ENCODE results near the gene CHAD.
A peak's percentile ranks its signal among the peaks of the same experiment; 100 is the strongest.
"Not testable (repeated sequence)": the region's sequence is repeated elsewhere in the genome, so short reads cannot be mapped to it uniquely, and the experiment has no call there.

The CHAD gene

DNA sequence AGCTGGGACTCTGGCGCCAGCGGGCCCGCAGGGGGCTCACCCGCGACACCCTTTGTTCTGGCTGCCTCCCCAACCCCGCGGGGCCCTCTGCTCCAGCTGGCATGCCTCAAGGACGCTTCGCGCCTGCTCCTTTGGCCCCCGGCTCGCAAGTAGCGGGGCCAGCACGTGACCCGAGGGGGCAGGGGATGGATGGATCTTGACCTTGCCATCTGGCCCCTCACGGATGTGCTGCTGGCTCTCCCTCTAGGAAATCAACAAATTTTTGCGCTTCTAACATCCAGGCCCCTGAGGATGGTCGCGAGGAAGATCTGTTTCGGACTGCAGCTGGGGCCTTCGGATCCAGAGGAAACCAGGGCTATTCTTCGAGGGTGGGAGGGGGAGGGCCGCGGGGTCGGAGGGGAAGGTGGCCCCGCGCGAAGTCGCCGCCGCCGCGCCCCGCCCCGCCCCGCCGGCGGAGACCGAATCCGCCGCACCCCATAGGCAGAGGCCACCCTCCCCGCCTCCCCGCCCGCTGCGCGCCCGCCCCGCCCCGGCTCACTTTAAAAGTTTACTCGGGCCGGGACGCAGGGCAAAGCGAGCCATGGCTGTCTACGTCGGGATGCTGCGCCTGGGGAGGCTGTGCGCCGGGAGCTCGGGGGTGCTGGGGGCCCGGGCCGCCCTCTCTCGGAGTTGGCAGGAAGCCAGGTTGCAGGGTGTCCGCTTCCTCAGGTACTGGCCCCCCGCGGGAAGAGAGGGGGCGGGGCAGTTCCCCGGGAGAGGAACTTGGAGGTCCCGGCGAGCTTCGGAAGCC, 42.8 kb downstream of the CHAD start, which contains the start of gene ACSF2:
ACSF2 (plus strand) TSS at position 537 of the 790 bp plus-strand sequence; CDS start at position 581, 44 bp downstream.
- DNase-seq: peak; percentile 67

DNA sequence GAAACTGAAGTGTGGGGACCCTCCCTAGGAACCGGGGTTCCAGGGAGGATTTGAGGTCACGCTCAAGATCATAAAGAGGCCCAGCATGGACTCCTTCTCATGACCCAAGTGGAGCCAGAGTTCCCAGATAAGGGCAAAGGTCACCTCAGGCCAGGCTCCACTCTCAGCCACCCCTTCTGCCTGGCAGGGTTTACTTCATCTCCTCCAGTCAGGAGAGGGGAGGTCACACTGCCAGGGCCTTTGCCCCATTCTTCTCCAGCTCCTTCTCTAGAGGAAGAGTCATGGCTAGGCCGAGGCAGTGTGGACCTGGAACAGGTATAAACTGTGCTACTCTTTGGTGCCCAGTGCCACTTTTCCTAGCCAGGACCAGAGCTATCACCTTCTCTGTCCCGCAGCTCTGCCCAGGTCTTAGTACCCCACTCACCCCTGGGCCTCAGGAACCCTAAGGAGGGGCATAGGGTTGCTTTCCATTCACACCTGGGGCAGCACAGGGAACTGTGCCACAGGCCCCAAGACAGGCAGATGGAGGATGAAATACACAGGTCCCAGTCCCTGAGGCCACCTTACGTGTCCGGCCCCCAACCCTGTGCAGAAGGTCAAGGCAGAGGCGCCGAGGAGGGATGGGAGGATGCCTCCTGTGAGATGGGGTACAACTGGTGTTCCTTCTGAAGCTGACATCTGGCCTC, 43.5 kb downstream of the CHAD start:
- DNase-seq: no peak

DNA sequence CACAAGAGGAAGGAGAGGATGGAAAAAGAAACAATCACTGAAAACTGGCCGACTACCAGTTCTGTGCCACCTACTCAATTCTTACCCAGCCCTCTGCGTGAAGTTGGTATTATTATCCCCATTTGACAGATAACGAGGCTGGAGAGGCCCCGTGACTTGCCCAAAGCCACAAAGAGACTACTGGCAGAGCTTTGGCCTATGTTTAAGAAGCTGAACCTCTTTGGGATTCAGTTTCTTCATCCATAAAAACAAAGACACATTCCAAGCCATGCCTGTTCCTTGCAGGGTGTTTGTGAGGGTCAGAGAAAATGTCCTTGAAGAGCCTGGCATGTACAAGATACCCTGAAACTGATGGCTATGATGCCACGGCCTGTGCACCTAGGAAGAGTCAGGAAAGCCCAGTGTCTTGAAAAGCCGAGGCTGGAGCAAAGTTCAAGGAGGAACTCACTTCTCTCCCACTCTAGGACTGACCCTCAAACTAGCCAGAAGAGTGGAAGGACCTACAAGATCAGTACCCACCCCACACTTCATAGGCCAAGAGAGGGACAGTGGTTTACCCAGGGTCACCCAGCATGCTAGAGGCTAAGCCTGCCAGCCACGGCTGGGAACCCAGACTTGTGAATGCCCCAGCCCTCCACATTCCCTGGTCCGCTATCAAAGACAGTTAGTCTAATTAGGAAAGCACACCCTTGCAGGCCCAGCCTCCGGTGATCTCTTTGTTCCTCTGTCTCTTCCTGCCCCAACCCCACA, 44.3 kb downstream of the CHAD start:
- DNase-seq: no peak

DNA sequence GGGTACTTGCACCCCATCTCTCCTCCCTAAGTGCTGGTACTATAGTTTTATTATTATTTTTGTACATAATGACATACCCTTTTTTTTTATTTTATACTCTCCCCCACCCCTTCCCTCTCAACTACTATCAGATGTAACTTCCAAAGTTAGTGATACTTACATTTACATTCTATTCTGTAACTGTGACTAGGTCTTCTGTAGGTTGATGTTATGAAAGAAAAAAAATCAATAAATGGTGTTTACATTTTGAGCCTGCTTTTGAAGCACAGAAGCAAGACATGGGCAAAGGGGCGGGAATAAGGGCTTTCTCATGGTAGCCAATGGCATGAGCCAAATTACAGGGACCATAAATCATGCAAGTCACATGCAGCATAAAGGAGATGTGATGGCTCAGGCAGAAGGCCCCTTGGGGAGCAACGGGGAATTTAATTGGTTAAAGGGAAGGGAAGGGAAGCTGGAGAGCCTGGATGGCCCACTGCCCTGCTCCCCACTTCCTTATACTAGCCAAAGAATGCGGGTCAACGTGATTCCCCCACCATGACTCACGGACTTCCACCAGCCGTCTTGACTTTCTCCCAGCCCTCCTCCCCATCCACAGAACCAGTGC, 45.0 kb downstream of the CHAD start:
- no peak for DNase-seq

DNA sequence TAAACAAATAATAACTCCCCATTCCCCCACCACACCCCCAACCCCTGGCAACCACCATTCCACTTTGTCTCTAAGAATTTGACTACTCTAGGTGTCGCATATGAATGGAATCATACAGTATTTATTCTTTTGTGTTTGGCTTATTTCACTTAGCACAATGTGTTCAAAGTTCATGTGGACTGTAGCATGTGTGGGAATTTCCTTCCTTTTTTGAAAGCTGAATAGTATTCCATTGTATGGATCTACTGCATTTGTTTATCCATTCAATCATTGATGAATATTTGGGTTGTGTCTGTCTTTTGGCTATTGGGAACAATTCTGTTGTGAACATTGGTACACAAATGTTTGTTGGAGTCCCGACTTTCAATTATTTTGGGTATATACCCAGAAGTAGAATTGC, 45.9 kb downstream of the CHAD start:
- DNase-seq: no peak

DNA sequence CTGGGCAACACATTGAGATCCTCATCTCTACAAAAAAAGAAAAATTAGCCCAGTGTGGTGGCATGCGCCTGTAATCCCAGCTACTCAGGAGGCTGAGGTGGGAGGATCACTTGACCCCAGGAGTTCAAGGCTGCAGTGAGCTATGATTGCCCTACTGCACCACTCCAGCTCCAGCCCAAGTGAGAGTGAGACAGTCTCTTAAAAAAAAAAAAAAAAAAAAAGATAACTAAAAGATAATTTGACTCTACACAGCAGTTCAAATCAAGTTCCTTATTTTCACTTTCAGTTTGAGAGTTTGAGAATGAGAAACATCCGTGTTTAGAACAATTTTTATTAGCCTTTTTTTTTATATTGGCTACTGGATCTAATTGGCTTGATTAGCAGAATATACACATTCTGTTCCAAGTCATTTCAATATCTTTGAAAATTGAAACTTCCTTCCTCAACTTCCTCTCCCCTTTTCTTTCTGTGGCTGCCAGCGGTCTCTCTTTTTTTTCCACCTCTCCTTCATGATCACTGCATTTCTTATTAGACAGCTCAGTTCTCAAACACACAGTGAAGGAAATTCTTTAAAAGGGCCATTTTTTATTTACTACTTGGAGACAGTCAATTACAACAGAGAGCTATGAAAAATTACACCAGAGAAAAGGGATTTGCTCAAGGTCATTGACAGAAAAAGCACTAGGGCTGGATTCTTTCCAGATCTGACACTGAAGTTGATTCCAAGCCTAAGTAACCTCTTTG, 47.2 kb downstream of the CHAD start:
- DNase-seq: no peak

DNA sequence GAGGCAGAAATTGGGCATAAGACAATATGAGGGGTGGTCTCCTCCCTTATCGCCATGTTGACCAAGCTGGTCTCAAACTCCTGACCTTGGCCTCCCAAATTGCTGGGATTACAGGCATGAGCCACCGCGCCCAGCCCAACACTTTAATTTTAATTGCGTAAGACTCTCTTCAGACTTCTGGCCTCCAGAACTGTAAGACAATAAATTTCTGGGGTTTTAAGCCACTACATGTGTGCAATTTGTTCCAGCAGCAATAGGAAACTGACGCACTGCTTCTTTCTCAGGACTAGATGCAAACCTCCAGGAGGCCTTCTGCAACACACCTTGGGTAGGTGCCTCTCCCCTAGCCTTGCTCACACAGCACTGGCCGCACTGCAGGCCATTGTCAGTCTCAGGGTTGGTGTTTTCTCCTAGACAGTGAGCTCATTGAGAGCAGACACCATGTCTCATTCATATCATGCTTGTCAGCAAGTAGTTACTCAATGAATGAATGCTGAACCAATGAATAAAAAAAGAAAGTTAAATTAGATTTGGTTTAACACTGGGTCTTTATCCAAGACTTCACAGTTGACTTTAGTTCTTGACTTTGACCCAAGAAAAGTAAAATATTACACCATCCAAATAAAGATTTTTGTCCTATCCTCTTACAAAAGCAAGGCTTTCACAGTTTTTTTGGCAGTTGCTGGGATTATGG, 48.1 kb downstream of the CHAD start:
- no peak for DNase-seq

DNA sequence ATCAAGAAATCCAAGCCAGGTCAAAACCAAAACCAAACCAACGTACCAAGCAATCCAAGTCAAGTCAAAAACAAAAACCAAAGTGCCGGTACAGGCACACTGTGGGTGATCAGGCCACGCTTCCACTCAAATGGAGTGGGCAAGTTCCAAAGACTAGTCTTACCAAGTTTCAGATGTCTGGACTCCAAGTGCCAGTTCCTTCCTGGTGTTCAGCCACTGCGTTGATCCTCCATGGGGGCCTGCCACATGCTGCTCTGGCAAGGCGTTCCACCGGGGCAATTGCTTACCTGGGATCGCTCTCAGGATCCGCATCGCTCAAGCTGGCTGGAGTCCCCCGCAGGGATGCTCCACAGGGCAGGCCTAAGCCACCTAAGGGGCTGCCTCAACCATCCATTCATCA, 49.1 kb downstream of the CHAD start:
- DNase-seq: not testable (repeated sequence)

DNA sequence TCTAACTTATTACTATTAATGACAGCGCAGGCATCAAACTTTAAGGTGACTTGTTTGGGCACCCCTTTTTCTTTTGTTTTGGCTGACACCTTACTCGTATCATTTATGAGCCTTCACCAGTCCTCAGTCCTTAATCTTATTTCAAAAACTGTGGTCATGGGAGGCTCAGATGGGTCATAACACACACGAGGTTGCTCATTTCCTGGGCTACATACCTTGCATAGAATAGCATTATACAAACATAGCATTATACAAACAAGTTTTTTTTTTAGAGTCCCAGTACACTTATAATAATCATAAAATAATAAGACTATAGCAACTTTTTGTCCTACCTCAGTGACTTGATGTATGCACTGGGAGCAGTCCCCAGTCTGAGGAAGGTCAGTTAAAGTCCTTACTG, 53.9 kb downstream of the CHAD start:
- no peak for DNase-seq
